Transverse colon (tissue), 4 donors: ENCODE measurements around the gene SLC35F6.

Experiments used
- POLR2A ChIP-seq: fragments of 450-650 bp; IDR thresholded peaks from one replicate; pipeline ENCODE4 v1.6.1; 2016; ENCODE audit warnings: antibody characterized with exemption, mild to moderate bottlenecking, moderate library complexity
- POLR2AphosphoS5 ChIP-seq, 3 donors: sonication (generic); formaldehyde crosslinking; IDR thresholded peaks; one replicate each; pipeline ENCODE4 v1.6.1; 2016; ENCODE audit warnings: antibody characterized with exemption in 3 of 3
- TF ChIP-seq, protein P1 (sequence below), 5 experiments: fragments of 200-600 bp in 3 of 5; fragments of 450-650 bp in 2 of 5; sonication (generic) in 3 of 5; IDR thresholded peaks; 1 replicate in 2 of 5; 2 replicates in 3 of 5; pipeline ENCODE4 v1.5.1; 2016 to 2017; ENCODE audit warnings: antibody characterized with exemption in 5 of 5, inconsistent platforms in 3 of 5, mild to moderate bottlenecking in 2 of 5, moderate library complexity in 1 of 5

DNA sequence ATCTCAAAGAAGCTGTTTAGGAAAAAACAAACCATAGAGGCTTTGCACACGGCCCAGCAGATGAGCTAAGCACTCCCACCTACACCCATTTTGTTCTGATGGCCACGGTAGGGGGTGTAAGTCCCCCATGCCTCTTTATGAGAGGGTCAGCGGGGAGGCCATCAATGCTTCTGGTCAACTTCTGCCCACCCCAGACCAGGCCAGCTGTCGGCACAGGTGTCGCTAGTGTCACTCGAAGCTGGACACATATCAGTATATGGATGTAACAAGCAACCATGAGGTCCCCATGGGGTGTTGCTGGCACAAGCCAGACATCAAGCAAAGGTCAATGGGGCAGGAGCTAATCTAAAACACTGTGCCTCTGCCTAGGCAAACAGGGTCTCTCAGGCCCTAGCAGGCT lies 23.7 kb upstream of the SLC35F6 start:
- TF ChIP-seq POLR2AphosphoS5 (IDR thresholded peaks at IDR 0.05), result no peak
- TF ChIP-seq POLR2A, result no peak
- TF ChIP-seq, protein P1, sequence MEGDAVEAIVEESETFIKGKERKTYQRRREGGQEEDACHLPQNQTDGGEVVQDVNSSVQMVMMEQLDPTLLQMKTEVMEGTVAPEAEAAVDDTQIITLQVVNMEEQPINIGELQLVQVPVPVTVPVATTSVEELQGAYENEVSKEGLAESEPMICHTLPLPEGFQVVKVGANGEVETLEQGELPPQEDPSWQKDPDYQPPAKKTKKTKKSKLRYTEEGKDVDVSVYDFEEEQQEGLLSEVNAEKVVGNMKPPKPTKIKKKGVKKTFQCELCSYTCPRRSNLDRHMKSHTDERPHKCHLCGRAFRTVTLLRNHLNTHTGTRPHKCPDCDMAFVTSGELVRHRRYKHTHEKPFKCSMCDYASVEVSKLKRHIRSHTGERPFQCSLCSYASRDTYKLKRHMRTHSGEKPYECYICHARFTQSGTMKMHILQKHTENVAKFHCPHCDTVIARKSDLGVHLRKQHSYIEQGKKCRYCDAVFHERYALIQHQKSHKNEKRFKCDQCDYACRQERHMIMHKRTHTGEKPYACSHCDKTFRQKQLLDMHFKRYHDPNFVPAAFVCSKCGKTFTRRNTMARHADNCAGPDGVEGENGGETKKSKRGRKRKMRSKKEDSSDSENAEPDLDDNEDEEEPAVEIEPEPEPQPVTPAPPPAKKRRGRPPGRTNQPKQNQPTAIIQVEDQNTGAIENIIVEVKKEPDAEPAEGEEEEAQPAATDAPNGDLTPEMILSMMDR (IDR thresholded peaks at IDR 0.05), result no peak
